NCI-H2081 treated with DMSO at 0.1 percent for 48 hours (cell line): Measurements from ENCODE around the gene AEN.
"Not testable (repeated sequence)": the region's sequence is repeated elsewhere in the genome, so short reads cannot be mapped to it uniquely, and the experiment has no call there.

Experiments
- DNase-seq: peaks from one replicate; lab custom pipeline; 2025; lab: John Stamatoyannopoulos, UW

The AEN gene

DNA sequence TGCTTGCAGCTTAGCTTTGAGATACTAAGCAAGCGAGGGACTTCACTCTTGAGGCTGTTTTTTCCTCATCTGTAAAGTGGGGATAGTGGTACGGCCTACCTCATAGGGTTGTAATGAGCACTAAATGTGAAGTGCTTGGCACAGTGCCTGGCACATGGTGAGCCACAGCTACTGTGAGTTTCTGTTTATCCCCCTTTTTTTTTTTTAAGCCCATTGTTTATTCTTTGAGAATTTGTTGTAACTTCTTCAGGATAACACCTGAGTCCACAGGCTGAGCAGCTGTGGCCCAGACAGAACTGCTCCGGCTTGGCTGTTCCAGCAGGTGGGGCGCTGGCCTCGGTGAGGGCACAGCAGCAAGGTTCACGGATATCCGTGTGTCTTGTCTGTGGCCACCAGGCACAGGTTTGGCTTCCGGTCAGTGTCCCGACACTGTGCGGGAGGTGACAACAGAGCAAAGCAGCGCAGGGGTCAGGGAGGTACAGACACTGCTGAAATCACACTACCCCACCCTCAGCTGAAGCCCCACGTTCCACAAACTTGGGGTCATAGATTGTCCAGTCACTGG is 10.4 kb downstream of the AEN start:
- no peak for DNase-seq

DNA sequence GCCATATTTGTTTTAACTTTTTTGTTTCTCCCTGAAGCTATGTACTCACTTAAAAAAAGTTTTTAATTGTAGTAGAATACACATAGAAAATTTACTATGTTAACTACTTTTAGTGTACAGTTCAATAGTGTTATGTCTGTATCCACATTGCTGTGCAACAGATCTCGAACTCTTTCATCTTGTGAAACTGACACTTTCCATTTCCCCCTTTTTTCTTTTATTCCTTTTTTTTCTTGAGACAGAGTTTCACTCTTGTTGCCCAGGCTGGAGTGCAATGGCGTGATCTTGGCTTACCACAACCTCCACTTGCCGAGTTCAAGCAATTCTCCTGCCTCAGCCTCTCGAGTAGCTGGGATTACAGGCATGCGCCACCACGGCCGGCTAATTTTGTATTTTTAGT is 11.7 kb downstream of the AEN start:
- DNase-seq: not testable (repeated sequence)

DNA sequence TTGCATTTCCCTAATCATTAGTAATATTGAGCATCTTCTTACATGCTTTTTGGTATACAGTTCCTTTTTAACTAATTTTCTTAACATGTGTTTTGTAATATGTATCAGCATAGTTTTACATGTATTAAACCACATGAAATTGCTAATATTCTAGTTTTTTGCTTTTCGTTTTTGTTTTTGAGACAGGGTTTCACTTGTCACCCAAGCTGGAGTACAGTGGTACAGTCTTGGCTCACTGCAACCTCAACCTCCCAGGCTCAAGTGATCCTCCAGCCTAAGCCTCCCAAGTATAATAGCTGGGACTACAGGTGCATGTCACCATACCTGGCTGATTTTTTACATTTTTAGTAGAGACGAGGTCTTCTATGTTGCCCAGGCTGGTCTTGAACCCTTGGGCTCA is 13.3 kb downstream of the AEN start:
- no peak for DNase-seq

DNA sequence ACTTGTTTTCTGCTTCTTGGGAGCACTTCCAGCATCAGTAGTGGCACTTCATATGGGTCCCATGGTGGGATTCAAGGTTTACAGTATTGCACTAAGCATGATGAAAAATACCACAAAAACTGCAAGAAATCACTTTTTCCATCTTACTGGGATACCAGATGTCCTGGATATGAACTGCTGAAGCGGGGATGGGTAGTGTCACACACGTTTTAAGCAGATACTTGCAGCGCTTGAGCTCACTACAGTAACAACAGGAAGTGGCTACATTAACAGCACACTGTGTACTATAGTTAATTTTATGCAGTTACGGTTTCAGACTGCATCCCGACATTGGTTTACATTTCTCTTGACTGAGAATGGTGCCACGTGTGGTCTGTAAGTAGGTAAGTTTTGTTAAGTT is 14.2 kb downstream of the AEN start:
- DNase-seq: no peak

DNA sequence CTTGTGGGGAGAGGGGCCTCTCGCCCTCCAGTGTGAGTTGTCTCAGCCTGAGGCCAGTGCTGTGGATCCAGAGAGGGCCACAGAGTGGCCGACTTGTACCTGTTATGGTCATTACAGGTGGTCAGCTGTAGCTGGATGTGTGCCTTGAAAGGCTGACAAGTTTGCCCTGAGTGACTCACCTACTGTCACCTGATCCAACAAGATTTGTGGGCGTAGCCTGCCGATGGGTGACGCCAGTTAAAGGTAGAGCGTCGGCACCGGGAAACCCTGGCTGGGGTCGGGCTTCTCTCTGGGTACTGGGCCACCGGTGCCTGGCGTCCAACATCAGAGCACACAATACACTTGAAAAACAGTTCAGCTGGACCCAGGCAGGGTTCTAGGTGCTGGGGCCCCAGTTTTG is 14.9 kb downstream of the AEN start:
- DNase-seq: no peak

DNA sequence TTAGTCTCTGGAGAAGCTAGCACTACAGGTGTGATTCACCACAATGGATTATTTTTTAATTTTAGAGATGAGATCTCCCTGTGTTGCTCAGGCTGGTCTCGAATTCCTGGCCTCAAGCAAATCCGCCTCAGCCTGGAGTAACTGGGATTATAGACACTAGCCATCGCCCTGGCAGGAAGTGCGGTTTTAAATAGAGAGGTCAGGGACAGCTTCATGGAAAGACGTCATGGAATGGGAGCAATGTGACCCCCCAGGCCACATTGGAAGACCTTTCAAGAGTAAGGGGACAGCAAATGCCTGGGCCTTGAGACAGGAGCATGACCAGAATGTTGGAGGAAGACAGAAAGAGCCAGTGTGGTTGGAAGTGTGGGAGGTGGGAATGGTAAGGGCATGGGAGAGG is 15.5 kb downstream of the AEN start:
- no peak for DNase-seq

DNA sequence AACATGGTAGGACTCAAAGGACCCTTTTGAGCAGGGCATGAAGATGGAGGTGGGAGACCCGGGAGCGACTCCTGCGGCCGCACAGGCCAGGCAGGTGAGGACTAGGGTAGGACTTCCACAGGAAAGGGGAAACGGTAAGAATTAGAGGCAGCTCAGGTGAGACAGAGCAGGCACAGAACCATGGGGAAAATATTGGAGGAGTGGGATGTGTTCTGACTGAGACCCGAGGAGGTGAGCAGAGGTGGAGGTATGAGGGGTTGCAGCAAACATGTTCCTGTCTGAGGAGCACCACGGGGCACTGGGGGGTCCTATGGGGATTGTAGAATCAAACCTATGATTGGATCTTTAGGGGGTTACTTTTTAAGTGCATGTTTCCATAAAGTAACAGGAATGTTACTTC is 16.3 kb downstream of the AEN start:
- DNase-seq: no peak

DNA sequence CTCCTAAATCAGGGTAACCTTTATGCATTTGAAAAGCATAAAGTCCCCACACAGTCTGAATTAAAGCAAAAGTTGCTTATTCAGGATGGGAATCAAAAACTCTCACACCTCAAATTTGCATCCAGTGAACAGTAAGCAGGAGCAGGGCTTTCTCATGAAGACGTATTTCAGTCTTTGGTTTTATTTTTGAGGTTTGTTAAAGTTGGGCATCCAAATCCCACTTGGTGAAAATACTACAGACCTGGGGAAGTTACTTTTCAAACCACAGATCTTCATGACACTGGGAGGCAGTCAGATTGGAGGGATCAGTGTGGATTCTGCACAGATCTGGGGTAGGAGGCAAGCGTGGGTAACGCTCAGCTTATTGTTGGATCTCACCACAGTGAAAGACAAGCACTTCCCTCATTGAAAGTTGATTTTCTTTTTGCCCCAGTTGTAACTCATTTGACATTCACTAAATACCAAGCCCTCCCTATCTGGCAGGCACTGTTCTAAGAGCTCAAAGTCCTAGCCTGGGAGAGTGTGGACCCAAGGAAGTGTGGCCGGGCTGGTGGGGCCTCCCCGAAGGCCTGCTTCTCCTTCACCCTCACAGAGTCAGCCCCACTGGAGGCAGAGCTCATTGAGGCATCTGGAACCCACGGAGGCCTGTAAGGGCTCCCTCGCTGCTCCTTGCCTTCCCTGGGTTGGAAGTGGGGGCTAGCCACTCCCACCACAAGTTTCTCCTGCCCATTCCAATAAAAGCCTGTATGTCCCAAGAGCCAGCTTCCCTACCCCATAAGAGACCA is 16.9 kb downstream of the AEN start:
- no peak for DNase-seq

DNA sequence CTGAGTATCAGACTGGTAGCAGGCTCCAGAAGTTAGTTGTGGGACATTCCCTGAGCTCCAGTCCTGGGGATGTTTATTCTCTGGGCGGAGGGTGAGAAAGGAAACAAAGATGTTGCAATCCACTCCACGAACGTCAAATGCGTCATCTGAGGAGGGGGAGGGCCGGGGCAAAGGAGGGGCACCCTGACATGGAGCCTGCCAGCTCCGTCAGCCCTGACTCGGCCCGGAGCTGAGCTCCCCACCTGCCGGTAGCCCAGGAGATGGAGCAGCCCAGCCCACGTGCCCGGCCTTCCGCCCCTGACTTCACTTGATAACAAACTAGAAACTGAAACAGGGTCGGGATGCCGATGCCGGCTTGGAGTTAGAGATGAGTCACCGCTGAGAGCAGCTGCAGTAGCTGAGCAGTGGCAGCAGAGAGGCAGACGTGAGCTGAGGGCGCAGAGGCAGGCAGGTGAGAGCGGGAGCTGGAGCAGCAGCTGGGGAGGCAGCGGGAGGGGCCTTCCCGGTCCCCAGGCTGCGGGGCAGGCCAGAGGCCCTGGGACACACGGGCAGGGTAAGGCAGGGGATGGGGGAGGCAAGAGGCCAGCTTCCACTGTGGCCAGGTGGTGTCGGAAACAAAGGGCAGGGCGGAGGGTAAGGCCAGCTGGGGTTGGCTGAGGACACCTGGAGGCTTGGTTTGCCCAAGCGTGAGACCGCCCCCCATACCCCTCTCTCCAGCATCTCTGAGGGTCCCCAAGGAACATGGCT is 17.7 kb downstream of the AEN start, which contains the start of gene ISG20:
TSS of gene ISG20 (plus strand) at position 391 of the 747 bp plus-strand sequence. CDS start at position 742, 351 bp downstream.
- DNase-seq: no peak

DNA sequence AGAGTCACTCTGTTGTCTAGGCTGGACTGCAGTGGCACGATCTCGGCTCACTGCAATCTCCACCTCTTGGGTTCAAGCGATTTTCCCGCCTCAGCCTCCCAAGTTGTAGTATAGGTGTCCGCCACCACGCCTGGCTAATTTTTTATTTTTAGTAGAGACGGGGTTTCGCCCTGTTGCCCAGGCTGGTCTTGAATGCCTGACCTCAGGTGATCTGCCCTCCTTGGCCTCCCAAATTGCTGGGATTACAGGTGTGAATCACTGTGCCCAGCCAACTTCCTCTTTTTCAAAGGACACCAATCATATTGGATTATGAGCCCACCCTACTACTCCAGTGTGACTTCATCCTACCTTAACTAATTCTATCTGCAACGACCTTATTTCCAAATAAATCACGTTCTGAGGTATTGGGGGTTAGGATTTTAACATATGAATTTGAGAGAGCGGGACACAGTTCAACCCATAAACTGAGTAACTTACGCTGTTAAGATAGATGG is 20.9 kb downstream of the AEN start:
- no peak for DNase-seq

DNA sequence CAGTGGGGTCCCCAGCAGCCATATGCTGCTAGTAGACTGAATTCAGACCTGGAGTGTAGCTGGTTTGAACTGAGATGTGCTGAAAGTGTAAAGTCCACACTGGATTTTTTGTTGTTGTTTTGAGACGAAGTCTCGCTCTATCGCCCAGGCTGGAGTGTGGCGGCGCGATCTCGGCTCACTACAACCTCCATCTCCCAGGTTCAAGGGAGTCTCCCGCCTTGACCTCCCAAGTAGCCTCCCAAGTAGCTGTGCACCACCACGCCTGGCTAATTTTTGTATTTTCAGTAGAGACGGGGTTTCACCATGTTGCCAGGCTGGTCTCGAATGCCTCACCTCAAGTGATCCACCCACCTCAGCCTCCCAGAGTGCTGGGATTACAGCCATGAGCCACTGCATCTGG is 21.4 kb downstream of the AEN start:
- DNase-seq: not testable (repeated sequence)

DNA sequence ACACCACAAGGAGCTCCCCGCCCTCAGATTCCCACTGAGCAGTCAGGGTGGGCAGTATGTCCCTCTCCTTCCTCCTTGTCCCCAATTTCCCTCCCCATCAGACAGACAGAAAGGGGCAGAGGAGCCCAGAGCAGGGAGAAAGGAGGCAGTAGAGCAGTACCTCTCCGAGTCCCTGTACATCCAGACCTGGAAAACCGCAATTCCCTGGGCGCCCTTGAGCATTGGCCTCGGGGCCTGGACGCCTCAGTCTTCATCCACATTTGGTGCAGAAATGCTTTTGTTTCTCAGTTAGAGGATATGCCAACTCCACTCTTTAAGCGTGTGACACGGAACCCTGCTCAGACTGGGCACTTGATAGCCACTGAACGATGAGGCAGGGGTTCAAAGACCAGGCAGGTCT is 23.6 kb downstream of the AEN start:
- DNase-seq: no peak

DNA sequence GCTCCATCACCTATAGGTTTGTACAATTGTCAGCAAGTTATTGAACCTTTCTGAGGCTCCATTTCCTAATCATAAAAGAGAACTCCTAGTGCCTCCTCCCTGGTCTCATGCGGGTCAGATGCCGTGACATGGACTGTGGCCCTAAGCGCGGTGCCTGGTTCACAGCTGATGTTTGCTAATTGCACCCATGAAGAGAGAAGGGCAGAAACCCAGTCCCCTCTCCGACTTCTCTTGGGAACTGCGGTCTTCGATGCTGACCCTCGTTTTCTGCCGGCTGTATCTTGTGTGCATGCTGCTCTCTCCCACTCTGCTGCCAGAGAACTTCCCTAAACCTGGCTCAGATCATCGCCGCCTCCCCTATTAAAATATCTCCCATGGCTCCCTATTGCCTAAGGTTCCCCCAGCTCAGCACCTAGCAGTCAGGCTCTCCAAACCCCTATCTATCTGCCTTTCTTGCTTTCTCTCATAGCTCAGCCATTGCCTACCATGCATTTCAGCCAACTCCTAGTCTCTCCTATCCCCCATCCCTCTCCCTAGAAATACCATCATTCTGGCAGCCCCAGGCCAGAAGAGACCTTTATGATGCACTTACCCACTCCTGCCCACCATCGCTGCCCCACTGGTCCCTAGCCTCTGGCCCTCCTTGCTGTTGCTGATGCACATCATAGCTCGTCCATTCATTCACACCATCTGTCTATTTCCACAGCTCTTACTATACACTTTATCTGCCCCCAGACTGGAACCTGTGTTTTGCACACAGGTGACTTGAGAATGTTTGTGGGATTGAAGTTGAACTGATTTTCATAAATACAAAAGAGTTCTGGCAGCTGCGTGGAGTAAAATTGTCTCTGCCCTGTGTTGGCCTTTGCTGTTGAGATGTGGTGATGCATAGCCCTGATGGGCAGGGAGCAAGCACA is 24.3 kb downstream of the AEN start:
- DNase-seq: no peak

DNA sequence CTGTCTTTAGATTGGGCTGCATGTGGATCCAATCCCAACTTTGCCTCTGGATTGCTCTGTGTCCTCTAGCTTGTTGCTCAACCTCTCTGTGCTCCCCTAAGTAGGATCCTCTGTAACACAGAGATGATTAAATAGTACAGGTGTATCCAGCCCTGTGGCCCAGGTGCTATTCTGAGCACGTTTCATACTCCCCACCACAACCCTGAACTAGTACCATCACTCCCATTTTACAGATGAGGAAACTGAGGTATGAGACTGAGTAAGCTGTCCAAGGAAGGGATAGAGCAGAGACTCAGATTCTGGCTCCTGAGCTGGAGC is 24.9 kb downstream of the AEN start:
- no peak for DNase-seq

DNA sequence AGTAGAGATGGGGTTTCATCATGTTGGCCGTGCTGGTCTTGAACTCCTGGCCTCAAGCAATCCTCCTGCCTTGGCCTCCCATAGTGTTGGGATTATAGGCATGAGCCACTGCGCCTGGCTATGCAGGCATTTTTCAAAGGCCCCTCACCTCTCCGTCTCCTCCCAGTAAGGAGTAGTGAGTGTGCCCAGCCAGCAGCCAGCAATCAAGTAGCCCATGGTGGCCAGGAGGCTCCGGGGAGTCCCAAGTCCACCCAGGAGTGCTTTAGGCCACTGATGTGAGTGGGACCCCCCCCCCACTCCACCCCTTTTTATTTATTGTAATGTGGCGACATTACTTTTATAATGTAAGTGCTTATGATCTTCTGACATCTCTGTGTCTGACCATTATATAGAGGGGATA is 25.8 kb downstream of the AEN start:
- no peak for DNase-seq

DNA sequence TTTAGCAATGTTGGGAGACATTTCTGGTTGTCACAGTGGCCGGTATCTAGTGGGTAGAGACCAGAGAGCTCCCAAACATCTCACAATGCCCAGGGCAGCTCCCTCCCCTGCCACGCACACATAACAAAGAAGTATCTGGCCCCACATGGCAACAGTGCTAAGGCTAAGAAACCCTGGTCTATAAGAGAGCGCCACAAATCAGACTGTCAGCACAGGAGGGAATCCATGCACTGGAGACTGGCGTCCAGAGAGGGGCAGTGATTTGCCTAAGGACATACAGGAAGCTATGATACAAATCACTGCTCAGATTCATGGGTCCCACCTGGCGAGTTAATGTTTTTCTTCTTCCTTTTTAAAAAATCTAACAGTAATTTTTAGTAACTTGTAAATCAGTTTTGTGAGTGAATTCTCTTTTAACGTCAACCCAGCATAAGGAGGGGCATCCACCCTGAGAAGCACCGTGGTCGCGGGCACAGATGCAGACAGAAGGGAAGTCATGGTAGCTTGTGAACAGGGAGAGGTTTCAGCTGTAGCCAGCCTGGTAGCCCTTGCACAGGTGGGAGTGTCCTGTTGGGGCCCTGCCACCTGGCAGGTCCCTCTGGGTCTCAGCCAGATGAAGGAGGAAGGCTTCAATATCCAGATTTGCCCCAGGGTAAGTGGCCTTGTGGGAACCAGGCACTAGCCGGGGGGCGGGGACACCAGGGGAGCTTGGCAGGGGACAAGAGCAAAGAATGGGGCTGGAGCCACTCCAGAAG is 26.4 kb downstream of the AEN start:
- no peak for DNase-seq

DNA sequence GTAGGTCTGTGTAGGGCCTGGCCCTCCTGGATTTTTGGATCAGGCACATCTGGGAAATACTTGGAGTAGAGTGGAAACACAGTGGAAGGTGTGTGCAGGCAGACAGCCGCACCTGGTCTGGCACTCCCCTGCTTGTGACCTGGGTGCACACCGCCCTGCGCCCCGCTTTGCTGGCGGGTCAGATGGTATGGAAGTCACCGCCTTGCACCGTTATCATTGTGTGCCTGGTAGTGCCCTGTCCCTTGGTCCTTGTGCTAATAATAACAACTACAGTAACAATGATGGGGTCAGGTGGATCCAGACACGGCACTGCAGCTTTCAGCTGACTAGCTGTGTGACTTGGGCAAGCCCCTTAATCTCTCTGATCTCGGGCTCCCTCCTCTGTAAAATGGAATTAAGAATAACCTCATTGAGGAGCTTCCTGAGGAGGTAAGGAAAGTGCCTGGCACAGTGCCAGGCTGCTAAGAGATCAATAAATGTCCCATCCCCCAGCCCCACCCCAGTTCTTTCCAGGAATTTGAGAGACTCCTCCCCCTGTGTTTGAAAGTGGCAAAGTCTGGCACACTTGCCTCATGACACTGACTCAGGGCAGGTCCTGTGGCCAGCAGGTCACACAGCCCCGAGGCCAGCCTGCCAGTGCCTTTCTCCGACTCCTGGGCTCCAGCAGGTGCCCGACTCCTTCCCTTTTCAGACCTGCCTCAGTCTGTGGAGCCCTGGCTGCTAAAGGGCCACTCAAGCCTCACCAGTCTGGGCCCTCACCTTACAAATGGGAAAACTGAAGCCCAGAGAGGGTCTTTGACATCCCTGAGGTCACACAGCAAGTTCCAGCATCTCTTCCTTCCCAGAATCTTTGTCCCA is 27.4 kb downstream of the AEN start:
- no peak for DNase-seq

DNA sequence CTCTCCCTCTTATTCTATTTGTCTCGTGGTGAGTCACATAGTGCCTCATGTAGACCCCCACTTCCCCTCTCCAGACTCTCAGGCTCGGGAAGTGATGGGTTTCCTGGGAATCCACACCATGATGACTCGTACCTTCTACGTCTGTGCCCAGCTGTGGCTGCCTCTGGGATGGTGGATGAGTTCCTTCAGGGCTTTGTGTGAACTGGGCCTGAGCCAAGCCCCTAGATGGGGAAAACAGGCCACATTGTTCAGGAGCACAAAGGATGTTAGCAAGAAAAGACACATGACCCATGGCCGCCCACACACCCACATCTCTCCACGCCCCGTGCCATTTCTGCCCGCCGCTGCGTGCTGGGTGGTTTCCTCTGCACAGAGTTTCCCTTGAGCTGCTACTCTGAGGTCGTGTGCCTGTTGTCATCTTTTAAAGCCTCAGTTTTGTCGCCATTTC is 28.2 kb downstream of the AEN start:
- DNase-seq: no peak

DNA sequence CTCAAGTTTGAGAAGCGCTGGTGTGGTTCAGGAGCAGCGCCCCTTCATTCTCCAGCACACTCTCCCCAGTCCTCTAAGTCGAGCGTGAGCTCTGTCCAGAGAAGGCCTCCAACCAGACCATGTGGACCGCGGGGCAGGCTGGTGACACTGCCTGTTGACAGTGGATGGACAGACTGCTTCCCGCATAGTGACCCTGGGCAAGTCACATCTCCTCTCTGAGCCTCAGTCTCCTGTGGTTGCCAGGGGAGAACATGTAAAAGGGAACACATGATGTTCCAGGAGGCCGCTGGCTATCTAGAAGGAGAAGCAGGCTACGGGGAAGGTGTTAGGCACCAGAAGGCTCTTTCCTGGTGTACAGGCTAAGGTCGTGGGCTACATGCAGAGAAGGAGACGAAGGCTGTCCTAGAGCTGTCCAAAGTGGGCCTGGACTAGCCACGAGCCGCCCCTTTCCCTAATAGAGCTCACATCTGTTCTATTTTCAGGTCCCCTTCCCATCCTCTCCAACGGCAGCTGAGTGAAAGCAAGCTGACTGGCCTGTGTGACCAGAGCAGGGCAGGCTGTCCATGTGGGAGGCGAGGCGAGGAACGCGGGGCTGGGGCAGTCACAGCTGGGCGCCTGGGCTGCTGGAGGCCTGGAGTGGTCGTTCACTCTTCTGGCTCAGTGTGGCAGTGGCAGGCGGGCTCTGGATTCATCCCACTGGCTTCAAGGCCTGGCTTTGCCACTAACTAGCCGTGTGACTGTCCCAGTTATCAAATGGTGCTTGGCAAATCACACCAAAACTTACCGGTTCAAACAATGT is 28.8 kb downstream of the AEN start:
- DNase-seq: no peak
